Body of pancreas (tissue), 4 donors: ENCODE results near the gene EGLN1. TPM values are rescaled to one million over a fixed set of nuclear protein-coding genes. Genes with fewer than 3 reads are reported as not detected.

Experiments used
- ATAC-seq: fragments of 150-250 bp; one replicate; pipeline ENCODE4 v1.9.1; 2016
- DNase-seq, 4 donors: peaks; one replicate each; pipeline ENCODE4 v3.0.0-alpha.2; 2019
- H3K27ac ChIP-seq, 4 donors: fragments of 200-600 bp; sonication (generic); 1 replicate in 3 of 4; 2 replicates in 1 of 4; pipeline versions ENCODE4 v1.5.1 to v1.6.1; 2016 to 2019; ENCODE audit warnings: mild to moderate bottlenecking in 1 of 4, mixed read lengths in 1 of 4, moderate library complexity in 1 of 4
- H3K27me3 ChIP-seq, 2 donors: fragments of 200-600 bp; sonication (generic); one replicate each; pipeline ENCODE4 v1.6.0; 2016; ENCODE audit warnings: mild to moderate bottlenecking in 1 of 2
- H3K36me3 ChIP-seq, 2 donors: fragments of 200-600 bp; sonication (generic); replicated peaks in 1 of 2; 2 replicates each; pipeline ENCODE4 v1.5.1; 2016; ENCODE audit warnings: low read depth in 2 of 2; ENCODE audit not compliant: insufficient read depth in 1 of 2
- H3K4me1 ChIP-seq: fragments of 200-600 bp; sonication (generic); one replicate; pipeline ENCODE4 v1.6.0; 2016
- H3K4me3 ChIP-seq, 2 donors: fragments of 200-600 bp; sonication (generic); 1 replicate in 1 of 2; 2 replicates in 1 of 2; pipeline ENCODE4 v1.5.1; 2016 to 2019
- H3K9me3 ChIP-seq, 3 donors: fragments of 200-600 bp; sonication (generic); 1 replicate in 2 of 3; 2 replicates in 1 of 3; pipeline ENCODE4 v1.5.1; 2016
- CTCF ChIP-seq, 7 experiments: fragments of 450-650 bp in 4 of 7; fragments of 200-600 bp in 3 of 7; sonication (generic) in 3 of 7; IDR thresholded peaks; one replicate each; pipeline ENCODE4 v1.5.1; 2016 to 2019; ENCODE audit warnings: antibody characterized with exemption in 7 of 7
- POLR2A ChIP-seq, 3 donors: fragments of 450-650 bp; IDR thresholded peaks; one replicate each; pipeline ENCODE4 v1.6.1; 2016; ENCODE audit warnings: antibody characterized with exemption in 3 of 3, mild to moderate bottlenecking in 2 of 3
- WGBS, 2 donors: methylation state at CpG; one replicate each; pipeline ENCODE4 v1.1.5; 2017; 5-methylcytosine and 5-hydroxymethylcytosine counted together
- intact Hi-C: fragments of 100-400 bp; cut with DNase I; formaldehyde crosslinking; loops from one replicate; pipeline ENCODE4 v1.15.1; 2023
- total RNA-seq, 2 donors: library from RNA; depleted of rRNA; stranded (reverse); fragments of >200 nt; gene quantifications; one replicate each; pipeline ENCODE4 v1.1.0, GENCODE V29; 2016

The EGLN1 gene
- total RNA-seq, 2 donors from 2014 or later: 37.6 to 42.2 TPM

DNA sequence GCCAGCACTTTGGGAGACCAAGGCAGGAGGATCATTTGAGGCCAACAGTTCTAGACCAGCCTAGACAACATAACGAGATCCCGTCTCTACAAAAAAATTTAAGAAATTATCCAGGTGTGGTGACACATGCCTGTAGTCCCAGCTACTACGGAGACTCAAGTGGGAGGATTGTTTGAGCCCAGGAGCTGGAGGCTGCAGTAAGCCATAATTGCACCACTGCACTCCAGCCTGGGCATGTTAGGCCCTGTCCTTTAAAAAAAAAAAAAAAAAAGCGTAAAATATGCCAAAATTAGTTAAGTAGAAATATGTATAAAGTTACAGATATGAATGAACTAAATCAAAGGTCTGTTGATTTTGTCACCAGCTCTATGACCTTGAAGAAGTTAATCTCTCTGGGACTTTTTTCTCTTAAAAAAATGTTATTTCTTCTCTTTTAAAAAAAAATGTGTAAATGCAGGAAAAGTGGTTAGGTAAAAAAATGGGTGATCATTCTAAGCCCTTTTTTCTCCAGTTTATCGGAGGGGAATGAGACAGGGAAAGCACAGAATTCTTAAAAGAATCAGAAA, 7.0 kb downstream of the EGLN1 start:
- DNase-seq (no peak), ATAC-seq (no peak)
- Histone ChIP-seq H3K27ac (no peak overlapping the region), H3K9me3 (no peaks in the 10 kb centered on the region), H3K4me1 (peaks cover 71% of the 10 kb centered on the region), H3K27me3 (no peaks in the 10 kb centered on the region), H3K36me3 (no peaks in the 10 kb centered on the region), H3K4me3 (no peak overlapping the region)
- intact Hi-C loops: no loop called here
- WGBS, 2 donors: 63 to 65% methylated on average over 5 of the region's 5 CpGs
- TF ChIP-seq CTCF (IDR thresholded peaks at IDR 0.05) (no peak), POLR2A (IDR thresholded peaks at IDR 0.05) (no peak)

DNA sequence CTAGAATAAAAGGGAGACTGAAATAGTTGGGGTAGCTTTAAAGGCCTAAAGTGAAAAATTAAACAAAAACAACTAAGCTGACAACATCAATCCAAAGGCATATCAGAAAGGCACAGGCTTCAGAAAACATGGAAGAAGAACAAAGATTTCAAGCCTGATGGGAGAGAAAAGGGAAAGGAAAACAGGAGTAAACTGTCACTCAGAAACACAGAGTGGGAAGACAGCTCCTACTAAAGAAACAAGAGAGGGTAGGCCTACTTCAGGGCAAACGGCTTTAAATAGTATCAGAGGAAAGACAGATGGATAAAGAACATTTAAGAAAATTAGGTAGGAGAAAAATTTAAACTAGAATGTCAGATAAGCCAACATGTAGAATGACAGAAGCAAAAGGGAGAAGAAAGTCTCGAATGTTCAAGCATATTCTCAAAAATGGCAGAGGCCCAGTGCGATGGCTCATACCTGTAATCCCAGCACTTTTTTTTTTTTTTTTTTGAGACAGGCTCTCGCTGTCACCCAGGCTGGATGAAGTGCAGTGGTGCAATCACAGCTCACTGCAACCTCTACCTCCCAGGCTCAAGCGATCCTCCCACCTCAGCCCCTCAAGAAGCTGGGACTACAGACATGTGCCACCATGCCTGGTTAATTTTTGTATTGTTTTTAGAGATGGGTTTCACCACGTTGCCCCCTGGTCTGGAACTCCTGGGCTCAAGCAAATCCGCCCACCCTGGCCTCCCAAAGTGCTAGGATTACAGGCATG, 7.6 kb downstream of the EGLN1 start:
- H3K4me3 ChIP-seq: no peak overlapping the region
- H3K36me3 ChIP-seq: no peaks in the 10 kb centered on the region
- H3K4me1 ChIP-seq: peaks cover 77% of the 10 kb centered on the region
- ATAC-seq: no peak
- no peaks in the 10 kb centered on the region for H3K27me3 ChIP-seq
- intact Hi-C loops: no loop called here
- H3K9me3 ChIP-seq: no peaks in the 10 kb centered on the region
- TF ChIP-seq POLR2A (IDR thresholded peaks at IDR 0.05) (no peak), CTCF (IDR thresholded peaks at IDR 0.05) (no peak)
- no peak for DNase-seq
- no peak overlapping the region for H3K27ac ChIP-seq
- WGBS, 2 donors: 78 to 81% methylated on average over 7 of the region's 7 CpGs

GRCh38 chr1:231413749-231414082, 8.4 kb downstream of the EGLN1 start:
- Histone ChIP-seq H3K4me3 (no peak overlapping the region), H3K27me3 (no peaks in the 10 kb centered on the region), H3K4me1 (peaks cover 79% of the 10 kb centered on the region), H3K9me3 (no peaks in the 10 kb centered on the region), H3K27ac (no peak overlapping the region), H3K36me3 (no peaks in the 10 kb centered on the region)
- intact Hi-C loops: no loop called here
- 87 to 90% methylated on average over 2 of the region's 2 CpGs for WGBS, 2 donors
- DNase-seq: no peak
- no peak for ATAC-seq
- TF ChIP-seq CTCF (IDR thresholded peaks at IDR 0.05) (no peak), POLR2A (IDR thresholded peaks at IDR 0.05) (no peak)

DNA sequence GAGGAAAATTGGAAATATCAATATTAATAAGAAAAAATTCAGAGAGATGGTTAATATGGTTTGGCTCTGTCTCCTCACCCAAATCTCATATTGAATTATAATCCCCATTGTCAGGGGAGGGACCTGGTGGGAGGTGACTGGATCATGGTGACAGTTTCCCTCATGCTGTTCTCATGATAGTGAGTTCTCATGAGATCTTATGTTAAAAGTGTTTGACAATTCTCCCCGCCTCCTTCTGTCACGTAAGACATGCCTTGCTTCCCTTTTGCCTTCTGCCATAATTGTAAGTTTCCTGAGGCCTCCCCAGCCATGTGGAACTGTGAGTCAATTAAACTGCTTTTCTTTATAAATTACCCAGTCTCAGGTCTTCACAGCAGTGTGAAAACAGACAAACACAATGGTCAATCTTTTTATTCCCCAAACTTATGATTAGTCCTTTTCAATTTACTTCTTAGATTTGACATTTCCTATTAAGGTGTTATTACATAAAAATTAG, 11.0 kb downstream of the EGLN1 start:
- intact Hi-C loops: no loop called here
- Histone ChIP-seq H3K4me1 (peaks cover 79% of the 10 kb centered on the region), H3K36me3 (no peaks in the 10 kb centered on the region), H3K27me3 (no peaks in the 10 kb centered on the region), H3K27ac (no peak overlapping the region), H3K4me3 (no peak overlapping the region), H3K9me3 (no peaks in the 10 kb centered on the region)
- WGBS, 2 donors: 79 to 84% methylated on average over 2 of the region's 2 CpGs
- TF ChIP-seq POLR2A (IDR thresholded peaks at IDR 0.05) (no peak), CTCF (IDR thresholded peaks at IDR 0.05) (no peak)
- no peak for DNase-seq
- ATAC-seq: no peak
